Activated CD4-positive, alpha-beta T cell treated with anti-CD3 and anti-CD28 coated beads, Interleukin-10, Interleukin-2, amounts not matched to agents 100 ng/mL and 50 ng/mL, durations not matched to agents 16 hours and 8 hours (primary cell): ENCODE results near the gene GSE1.

ENCODE experiments used
- DNase-seq: peaks from one replicate; pipeline ENCODE4 v3.0.0-alpha.2; 2020

GSE1 gene

DNA sequence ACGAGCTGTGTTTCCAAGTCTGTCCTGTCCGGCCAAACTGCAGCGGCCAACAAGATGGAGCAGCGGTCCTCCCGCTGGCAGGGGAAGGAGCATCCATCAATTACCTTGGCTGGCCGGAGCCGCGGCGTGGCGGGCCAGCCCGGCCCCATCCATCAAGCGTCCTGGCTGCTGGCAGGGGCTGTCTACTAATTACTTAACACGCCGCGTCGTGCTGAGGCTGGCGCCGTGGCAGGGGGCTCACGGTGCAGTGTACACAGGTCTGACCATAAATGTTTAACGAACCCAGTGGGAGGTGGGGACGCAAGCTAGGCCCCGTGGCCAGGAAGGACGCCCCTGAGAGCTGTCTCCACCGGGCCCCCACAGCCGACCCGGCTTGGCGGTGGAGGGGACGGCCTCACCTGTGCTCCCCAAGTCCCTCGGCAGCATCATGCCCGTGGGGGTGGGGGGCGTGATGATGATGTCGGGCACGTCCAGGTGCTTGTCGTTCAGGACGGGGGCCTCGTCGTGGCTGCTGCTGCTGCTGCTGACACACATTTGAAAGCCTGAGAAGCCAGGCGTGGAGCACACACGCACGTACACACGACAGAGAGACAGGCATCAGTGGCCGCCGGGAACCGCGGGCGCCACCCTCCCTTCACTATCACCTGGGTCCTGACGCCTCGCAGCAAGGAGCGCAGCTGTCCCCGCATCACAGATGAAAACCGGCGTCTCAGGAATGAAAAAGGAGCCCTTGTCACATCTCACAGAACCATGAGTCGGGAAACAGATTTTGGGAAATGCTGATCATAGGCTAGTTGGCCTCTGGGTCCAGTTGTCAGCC is 96.9 kb downstream of the GSE1 start:
- DNase-seq, result no peak

DNA sequence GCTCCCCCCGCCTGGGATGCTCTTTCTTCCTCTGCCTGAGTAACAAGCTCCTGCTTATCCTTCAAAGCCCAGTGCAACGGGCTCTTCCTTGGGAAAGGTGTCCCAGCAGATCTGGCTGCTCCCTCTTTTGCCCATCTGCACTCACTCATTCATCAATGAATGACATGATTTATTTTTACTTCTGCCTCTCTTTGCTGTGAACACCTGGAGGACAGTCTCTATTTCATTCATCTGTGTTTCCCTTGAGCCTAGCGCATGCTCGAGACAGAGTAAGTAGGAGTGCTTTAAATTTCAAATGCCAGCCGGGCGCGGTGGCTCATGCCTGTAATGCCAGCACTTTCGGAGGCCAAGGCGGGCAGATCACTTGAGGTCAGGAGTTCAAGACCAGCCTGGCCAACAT is 97.6 kb downstream of the GSE1 start:
- no peak for DNase-seq

DNA sequence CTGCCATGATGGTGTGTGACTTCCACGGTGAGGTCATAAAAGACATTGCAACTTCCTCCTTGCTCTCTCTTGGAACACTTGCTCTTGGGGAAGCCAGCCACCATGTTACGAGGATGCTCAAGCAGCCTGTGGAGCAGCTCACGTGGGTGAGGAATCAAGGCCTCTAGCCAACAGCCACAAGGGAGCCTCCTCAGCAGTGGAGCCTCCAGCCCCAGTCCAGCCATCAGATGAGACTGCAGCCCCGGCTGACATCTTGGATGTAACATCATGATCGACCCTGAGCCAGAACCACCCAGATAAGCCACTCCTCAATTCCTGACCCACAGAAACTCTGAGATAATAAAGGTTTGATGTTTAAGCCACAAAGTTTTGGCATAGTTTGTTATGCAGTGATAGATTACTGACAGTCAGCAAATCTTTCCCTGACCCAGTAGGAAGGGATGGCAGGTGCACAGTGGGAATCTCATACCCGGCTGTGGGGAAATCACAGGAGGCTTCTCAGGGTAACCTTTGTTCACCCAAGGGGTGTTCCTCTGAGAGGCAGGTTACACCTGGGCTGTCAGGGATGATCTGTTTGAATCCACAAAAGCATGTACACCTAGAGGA is 99.0 kb downstream of the GSE1 start:
- no peak for DNase-seq

DNA sequence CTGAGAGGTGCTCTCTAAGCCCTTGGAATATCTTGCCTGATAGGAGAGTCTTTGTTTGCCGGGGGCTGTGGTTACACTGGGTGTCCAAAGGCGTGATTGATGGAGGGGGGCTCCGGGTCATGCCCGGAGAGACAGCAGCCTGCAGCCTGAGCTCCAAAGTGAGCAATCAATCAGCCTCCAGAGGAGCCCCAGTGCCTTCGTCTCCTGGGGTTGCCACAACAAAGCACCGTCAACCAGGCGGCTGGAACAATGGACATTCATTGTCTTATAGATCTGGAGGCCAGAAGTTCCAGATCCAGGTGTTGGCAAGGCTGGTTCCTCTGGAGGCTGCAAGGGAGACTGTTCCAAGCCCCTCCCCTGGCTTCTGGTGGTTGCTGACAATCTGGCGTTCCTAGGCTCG is 99.7 kb downstream of the GSE1 start:
- DNase-seq, result no peak

DNA sequence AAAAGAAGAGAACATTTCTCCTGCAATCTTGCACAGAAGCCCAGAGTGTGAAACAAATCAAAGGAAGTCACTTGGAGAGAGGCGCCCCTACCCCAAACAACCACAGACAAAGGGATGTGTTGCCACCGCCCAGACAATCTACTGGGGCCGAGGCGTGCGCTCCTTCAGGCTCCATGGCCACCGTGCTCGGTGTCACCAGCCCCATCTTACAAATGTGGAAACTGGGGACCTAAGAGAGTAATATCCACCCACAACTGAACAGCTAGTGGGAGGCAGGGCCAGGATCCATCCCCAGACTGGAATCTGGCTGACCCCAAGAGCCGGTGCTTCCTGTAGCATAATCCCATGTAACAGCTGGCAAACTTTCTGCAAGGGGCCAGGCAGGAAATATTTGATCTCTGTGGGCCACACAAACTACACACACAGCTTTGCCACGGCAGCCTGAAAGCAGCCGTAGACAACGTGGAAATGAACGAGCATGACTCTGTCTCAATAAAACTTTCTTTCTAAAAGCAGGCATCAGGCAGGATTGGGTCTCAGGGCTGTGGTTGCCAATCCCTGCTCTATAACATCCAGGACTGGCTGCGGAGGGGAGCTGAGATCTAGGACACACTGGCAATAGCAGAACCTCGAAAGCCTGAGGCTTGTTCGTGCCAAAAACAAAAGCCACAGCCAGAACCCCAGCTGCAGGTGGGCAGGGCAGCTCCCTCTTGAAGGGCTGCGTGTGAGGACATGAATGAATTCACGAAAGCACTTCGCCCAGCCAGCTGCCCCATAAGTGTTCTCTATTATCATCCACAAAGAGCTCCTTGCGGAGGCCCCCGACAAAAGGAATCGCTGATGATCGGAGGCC is 102.3 kb downstream of the GSE1 start:
- no peak for DNase-seq

DNA sequence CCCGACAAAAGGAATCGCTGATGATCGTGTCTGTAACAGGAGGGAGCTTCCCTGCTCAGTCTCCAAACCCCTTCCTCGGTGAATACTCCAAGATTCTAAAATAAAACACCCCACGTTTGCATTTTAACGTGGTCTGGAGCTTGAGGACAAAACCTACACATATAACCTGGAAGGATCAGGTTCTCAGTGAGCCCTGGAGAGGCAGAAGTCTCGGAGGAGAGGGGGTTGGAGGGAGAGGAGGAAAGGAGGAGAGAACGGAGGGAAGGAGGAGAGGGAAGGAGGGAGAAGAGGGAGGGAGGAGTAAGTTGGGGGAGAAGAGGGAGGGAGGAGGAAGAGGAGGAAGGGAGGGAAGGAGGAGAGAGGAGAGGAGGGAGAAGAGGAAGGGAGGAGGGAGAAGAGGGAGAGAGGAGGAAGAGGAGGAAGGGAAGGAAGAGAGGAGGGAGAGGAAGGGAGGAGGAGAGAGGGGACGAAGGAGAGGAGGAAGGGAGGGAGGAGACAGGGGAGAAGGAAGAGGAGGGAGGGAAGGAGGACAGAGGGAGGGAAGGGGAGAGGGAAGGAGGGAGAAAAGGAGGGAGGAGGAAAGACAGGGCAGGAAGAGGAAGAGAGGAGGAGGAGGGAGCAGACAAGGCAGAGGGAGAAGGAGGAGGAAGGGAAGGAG is 103.0 kb downstream of the GSE1 start:
- DNase-seq, result no peak

DNA sequence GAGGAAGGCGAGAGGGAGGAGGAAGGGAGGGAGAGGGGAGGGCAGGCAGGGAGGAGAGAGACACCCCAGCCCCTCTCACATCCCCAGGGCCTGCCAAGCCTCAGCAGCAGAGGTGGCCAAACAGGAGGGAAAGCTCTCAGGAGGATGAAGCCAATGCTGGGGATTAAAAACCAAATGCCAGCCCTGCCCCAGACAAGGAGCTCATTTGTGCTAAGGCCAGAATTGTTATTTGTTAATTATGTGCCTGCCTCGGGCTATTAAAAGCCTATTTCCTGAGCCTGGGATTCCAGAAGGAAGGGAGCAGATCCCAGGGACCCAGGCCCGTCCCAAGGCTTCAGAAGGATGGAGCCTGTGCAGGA is 103.5 kb downstream of the GSE1 start:
- no peak for DNase-seq

DNA sequence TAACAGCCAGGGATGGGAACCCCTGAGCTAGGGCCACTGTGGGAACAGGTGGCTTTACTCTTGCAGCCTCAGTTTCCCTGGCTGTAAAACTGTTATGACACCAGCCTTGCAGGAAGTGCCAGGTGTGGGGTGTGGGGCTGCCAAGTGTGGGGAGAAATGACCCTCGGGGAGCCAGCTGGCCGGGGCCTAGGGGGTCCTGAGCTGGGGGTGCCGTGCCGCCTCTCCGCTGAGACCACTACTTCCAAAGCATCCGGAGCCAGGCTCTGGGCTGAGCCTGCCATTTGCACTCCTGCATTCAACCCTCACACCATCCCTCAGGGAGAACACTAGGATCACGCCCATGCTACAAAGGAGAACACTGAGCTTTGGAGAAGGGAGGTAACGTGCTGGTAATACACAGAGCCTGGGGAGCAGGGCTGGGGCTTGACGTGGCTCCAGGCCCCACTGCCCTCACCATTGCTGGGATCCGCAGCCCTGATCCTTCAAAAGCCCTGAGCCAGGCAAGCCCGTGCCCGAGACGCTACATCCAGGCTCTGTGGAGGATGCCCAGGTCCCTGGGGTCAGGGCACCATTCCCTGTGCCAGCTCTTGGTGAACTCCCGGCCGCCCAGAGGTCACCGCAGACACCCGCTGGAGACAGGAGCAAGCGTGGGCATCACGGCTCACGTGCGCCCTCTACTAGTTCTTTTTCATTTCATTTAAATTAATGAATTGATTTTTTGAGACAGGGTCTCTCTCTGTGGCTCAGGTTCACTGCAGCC is 104.5 kb downstream of the GSE1 start:
- peak; percentile 70 for DNase-seq

DNA sequence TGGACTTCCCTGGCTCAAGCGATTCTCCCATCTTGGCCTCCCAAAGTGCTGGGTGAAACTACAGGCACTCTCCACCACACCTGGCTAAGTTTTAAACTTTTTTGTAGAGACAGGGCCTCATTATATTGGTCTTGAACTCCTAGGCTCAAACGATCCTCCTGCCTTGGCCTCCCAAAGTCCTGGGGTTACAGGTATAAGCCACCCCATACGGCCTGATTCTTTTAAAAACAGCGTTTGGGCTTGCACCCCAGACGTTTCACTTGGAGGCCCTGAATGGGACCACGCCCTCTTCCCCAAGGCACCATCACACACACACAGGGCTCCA is 105.0 kb downstream of the GSE1 start:
- no peak for DNase-seq

DNA sequence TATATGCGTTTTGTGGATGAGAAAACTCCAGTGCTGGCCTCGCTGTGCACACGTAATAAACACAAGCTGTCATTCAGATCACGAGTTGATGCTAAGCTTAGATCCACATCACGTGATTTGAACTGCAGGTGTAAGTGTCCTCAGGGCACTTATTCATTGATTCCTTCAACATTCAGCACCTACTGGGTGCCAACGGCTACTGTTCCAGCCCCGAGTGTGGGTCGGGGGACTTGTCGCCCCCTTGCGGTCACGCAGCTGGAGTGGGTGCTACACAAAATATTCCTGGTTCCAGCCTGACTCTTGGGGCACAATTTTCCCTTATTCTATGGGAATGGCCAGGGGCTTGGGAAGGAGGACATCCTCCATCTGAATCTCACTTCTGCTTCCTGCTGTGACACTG is 105.6 kb downstream of the GSE1 start:
- DNase-seq, result peak; percentile 18

DNA sequence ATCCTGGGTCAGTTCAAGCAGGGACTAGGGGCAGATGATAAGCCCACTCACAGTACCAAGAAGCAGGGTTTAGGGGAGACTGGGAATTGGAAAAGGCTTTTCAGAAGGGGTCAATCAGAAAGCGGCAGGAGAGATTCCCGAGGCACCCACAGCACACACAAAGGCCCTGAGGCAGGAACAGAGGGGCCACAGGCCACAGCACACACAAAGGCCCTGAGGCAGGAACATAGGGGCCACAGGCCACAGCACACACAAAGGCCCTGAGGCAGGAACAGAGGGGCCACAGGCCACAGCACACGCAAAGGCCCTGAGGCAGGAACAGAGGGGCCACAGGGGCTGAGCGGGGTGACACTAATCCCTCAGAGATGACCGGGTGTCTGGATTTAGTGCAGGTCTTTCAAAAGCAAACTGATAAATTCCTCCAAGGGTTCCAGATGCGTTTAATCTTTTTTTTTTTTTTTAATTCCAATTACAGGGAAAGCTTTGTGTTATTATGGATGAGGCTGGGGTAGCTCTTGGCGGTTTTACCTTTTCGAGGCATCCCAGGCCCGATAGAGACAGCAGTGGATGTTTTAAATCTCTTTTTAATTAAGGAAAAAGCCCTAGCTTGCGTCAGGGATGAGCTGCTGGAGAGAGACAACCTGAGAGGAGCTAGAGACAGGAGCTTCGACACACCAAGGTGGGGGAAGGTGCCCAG is 106.6 kb downstream of the GSE1 start:
- DNase-seq, result no peak

DNA sequence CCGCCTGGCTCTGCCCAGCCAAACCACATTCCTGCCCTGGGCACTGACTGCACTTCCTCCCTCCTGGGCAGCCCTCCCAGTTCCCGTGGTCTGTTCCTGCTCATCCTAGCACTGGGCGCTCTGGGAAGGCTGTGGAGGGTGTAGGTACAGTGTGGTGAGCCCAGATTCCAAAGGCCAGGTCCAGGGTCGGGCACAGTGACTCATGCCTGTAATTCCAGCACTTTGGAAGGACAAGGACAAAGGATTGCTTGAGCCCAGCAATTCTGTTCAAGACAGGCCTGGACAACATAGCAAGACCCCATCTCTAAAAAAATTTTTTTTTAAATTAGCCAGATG is 107.1 kb downstream of the GSE1 start:
- DNase-seq, result no peak

DNA sequence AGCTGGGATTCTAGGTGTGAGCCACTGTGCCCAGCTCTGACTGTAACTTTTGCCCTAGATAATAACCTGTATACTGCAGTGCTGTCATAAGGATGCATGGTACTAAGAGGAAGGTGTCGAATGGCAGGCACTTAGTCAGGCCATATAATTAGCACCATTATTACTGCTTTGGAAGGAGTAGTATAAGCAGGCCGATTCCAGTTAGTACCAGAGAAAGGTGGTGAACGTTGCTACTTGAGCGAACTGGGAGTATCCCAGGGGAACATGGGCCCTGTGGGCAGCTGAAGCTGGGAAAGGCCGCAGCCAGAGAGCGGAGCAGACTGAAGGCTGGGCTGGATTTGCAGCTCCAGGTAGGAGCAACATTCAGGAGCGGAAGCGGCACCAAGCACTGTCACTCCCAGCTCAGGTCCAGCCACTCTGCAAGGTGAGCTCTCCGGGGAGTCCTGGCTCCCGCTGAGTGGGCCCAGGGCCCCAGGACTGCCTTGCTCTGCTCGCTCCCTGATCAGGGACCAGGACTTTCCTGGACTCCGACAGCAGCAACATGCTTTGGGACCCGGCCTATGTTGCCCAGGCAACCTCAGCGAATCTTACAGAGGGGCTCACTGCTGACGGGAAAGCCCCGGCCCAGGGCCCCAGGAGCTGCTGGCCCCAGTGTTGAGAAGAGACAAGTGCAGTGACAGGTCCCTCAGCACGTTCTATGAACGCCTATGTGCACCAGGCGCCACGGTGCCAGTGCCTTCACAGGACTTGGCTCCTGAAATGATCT is 109.2 kb downstream of the GSE1 start:
- no peak for DNase-seq

DNA sequence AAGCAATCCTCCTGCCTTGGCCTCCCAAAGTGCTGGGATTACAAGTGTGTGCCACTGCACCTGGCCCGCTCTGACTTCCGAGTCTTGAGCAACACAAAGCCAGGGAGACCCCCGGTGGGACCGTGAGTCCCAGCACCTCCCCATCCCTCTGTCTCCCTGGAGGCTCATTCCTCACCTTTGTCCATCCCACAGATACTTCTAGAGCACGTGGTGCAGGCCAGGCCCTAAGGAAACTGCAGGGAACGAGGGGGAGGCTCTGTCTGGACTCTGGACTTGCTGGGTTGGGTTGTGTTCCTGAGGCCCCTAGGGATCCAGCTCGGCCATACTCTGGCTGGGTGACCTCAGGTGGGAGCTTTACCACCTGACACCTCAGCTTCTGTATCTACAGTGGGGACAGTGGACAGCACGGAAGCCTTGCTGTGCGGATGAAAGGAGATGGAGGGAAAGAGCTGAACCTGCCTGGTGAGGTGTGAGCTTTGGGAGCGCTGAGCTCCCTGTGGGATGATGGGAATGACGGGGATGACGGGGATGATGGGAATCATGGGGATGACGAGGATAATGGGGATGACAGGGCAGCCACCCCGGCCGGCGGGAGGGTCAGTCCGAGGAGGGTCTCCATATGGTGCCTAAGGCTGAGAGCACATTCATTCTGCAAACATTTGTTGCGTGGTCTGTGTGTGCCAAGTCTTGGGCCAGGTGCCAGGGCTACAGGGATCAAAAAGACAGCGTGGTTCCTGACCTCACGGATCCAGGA is 111.2 kb downstream of the GSE1 start:
- no peak for DNase-seq

DNA sequence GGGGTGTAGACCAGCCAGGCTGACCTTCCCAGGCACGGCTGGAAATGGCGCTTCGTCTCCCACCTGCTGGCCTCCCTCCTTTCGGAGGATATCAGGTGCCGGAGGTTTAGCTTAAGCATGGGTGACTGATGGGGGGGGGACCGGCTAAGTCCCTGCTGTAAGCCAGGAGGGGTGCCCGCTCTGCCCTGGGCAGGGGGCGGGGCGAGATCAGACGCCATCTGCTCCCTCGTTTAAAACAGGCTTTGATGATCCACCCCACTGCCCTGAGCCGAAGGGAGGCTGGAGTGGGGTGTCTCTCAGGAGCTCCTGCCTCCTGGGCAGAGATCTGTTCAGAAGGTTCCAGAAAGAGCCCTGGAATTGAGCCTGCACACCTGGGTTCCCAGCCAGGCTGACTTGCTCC is 111.8 kb downstream of the GSE1 start:
- DNase-seq, result no peak
